Right ventricle myocardium inferior (tissue), 1 donor: ENCODE results near the gene COG7. TPM values are rescaled to one million over a fixed set of nuclear protein-coding genes. Genes with fewer than 3 reads are reported as not detected.

Experiments
- ATAC-seq: fragments of 200-7000 bp; cut with Tn5 transposase; one replicate; pipeline ENCODE4 v1.9.1; 2020; ENCODE audit warnings: mild to moderate bottlenecking, moderate library complexity
- DNase-seq: peaks from one replicate; pipeline ENCODE4 v3.0.0; 2021; ENCODE audit errors: missing footprints
- intact Hi-C: fragments of 100-400 bp; cut with DNase I; formaldehyde crosslinking; loops from one replicate; pipeline ENCODE4 v1.11.0; 2022
- total RNA-seq: library from RNA; stranded (reverse); fragmentation: NEBNext Ultra II Directional; extraction: Animal tissue kit (Norgen Biotek cat#: 25700); gene quantifications from one replicate; pipeline ENCODE4 v1.2.1, GENCODE V29; 2021
- donor health status: DM: no; HTN: yes; CAD: no; lungs with severe emphysema.

The COG7 gene
- total RNA-seq, 1 donor from 2014 or later: 9.8 TPM

GRCh38 chr16:23348579-23349469, 104.2 kb downstream of the COG7 start:
- no peak for DNase-seq
- intact Hi-C loops: no loop called here
- no peak for ATAC-seq

- DNase-seq: no peak
- ATAC-seq: no peak
- intact Hi-C loops: no loop called here
Observed at GRCh38 chr16:23345237-23345636, 107.8 kb downstream of the COG7 start.

- intact Hi-C loops: no loop called here
- ATAC-seq: no peak
- no peak for DNase-seq
Observed at GRCh38 chr16:23343643-23344612, 109.1 kb downstream of the COG7 start.

GRCh38 chr16:23342083-23342640, 110.8 kb downstream of the COG7 start:
- ATAC-seq (no peak), DNase-seq (no peak)
- intact Hi-C loops: no loop called here

- no peak for ATAC-seq
- intact Hi-C loops: no loop called here
- no peak for DNase-seq
Observed at GRCh38 chr16:23339787-23340186, 113.2 kb downstream of the COG7 start.

Other genes with a start within 250 kb of the COG7 start
- 0.27 TPM for gene SCNN1B, start 150.9 kb downstream of the COG7 start, total RNA-seq
- 51.7 TPM for gene GGA2, start 57.3 kb upstream of the COG7 start, total RNA-seq
- 24.9 TPM for gene EARS2, start 104.2 kb upstream of the COG7 start, total RNA-seq
- gene UBFD1, start 104.5 kb upstream of the COG7 start, total RNA-seq: 66.4 TPM
- gene NDUFAB1, start 143.1 kb upstream of the COG7 start, total RNA-seq: 577 TPM
- 4.9 TPM for gene PALB2, start 188.1 kb upstream of the COG7 start, total RNA-seq
- gene DCTN5, start 188.3 kb upstream of the COG7 start, total RNA-seq: 38.2 TPM
- gene PLK1, start 225.7 kb upstream of the COG7 start, total RNA-seq: 1.2 TPM